Panc1 (cell line): ENCODE data around the gene TEX22. TPM values are rescaled to one million over a fixed set of nuclear protein-coding genes. Genes with fewer than 3 reads are reported as not detected.
A peak's percentile ranks its signal among the peaks of the same experiment; 100 is the strongest.

Experiments used
- ATAC-seq: fragments of 200-7000 bp; cut with Tn5 transposase; 2 replicates; pipeline ENCODE4 v1.9.1; 2020; ENCODE audit warnings: mild to moderate bottlenecking, moderate library complexity
- BruUV-seq: library from RNA; stranded (reverse); fragments of 400-500 nt; replicated peaks from 2 replicates; lab custom pipeline; 2021; lab: Mats Ljungman, UMichigan
- CTCF ChIA-PET: fragments of 300-600 bp; sonication (Branson Sonifier 250); formaldehyde crosslinking; loops from one replicate; lab custom pipeline; 2022; ENCODE audit warnings: antibody characterized with exemption; lab: Charles Lee
- POLR2A ChIA-PET: fragments of 300-600 bp; sonication (Branson Sonifier 250); formaldehyde crosslinking; loops from one replicate; lab custom pipeline; 2022; ENCODE audit warnings: antibody characterized with exemption; lab: Charles Lee
- DNase-seq: peaks from one replicate; pipeline ENCODE4 v3.0.0-alpha.2; 2010; ENCODE audit warnings: low read depth, low spot score
- H3K27ac ChIP-seq: 2 replicates; pipeline ENCODE4 v1.5.1; 2011; ENCODE audit warnings: mild to moderate bottlenecking, low read length, inconsistent platforms
- H3K27me3 ChIP-seq: fragments of 200-500 bp; sonication (Bioruptor generic); 2 replicates; pipeline ENCODE4 v1.6.0; 2014; ENCODE audit warnings: low read length, inconsistent platforms; ENCODE audit not compliant: control insufficient read depth, insufficient read depth
- H3K36me3 ChIP-seq: fragments of 200-500 bp; sonication (Bioruptor generic); 2 replicates; pipeline ENCODE4 v1.5.1; 2014; ENCODE audit warnings: inconsistent platforms, mild to moderate bottlenecking, low read length, moderate library complexity; ENCODE audit not compliant: control insufficient read depth, insufficient read depth
- H3K4me1 ChIP-seq: 2 replicates; pipeline ENCODE4 v1.5.1; 2011; ENCODE audit warnings: inconsistent platforms, mild to moderate bottlenecking, low read length, moderate library complexity; ENCODE audit not compliant: control insufficient read depth, insufficient read depth
- H3K4me3 ChIP-seq, 2 experiments: 2 replicates each; pipeline ENCODE4 v1.5.1; 2011 to 2012; ENCODE audit warnings: low read depth in 2 of 2, low read length in 2 of 2, mild to moderate bottlenecking in 2 of 2, inconsistent platforms in 1 of 2, moderate library complexity in 1 of 2
- H3K9me3 ChIP-seq: fragments of 200-500 bp; sonication (Bioruptor generic); 2 replicates; pipeline ENCODE4 v1.5.1; 2014; ENCODE audit warnings: low read depth, mild to moderate bottlenecking, inconsistent platforms, low read length, moderate library complexity; ENCODE audit not compliant: control insufficient read depth, insufficient read depth
- CTCF ChIP-seq: fragments of 450-650 bp; IDR thresholded peaks from 2 replicates; pipeline ENCODE4 v1.5.1; 2017; ENCODE audit warnings: mild to moderate bottlenecking
- POLR2AphosphoS5 ChIP-seq: IDR thresholded peaks from 2 replicates; pipeline ENCODE4 v1.6.1; 2012; ENCODE audit warnings: mild to moderate bottlenecking, low read depth, low read length, moderate library complexity
- SIN3A ChIP-seq: IDR thresholded peaks from 2 replicates; pipeline ENCODE4 v1.6.1; 2012; ENCODE audit warnings: low read depth, mild to moderate bottlenecking, low read length, moderate library complexity, borderline replicate concordance; ENCODE audit not compliant: insufficient read depth
- TCF7L2 ChIP-seq: IDR thresholded peaks from 2 replicates; pipeline ENCODE4 v1.6.1; 2011; ENCODE audit warnings: mild to moderate bottlenecking, low read depth, low read length, inconsistent platforms
- in situ Hi-C: cut with HindIII; loops from 2 replicates; pipeline ENCODE4 v1.10.0; 2016; ENCODE audit warnings: low sequenced_read_pairs, low pct_unique_long_range_greater_than_20kb
- intact Hi-C: fragments of 100-400 bp; cut with micrococcal nuclease; formaldehyde crosslinking; loops from one replicate; pipeline ENCODE4 v1.10.0; 2022; ENCODE audit not compliant: unreplicated experiment
- total RNA-seq: library from RNA; stranded (reverse); gene quantifications from one replicate; pipeline ENCODE4 v1.2.1, GENCODE V29; 2021; ENCODE audit not compliant: unreplicated experiment
- TF ChIP-seq, protein P1 (sequence below), 2 experiments: IDR thresholded peaks; 2 replicates each; pipeline ENCODE4 v1.6.1; 2011 to 2012; ENCODE audit warnings: low read depth in 2 of 2, control low read depth in 1 of 2, low read length in 1 of 2, mild to moderate bottlenecking in 1 of 2, moderate library complexity in 1 of 2; ENCODE audit not compliant: insufficient read depth in 1 of 2

The TEX22 gene
- total RNA-seq, 1 experiment from 2014 or later, result 2.9 TPM

GRCh38 chr14:105398726-105399465 lies 558 bp downstream of the TEX22 start:
- TF ChIP-seq CTCF (no peak), TCF7L2 (no peak)
- TF ChIP-seq, protein P1, sequence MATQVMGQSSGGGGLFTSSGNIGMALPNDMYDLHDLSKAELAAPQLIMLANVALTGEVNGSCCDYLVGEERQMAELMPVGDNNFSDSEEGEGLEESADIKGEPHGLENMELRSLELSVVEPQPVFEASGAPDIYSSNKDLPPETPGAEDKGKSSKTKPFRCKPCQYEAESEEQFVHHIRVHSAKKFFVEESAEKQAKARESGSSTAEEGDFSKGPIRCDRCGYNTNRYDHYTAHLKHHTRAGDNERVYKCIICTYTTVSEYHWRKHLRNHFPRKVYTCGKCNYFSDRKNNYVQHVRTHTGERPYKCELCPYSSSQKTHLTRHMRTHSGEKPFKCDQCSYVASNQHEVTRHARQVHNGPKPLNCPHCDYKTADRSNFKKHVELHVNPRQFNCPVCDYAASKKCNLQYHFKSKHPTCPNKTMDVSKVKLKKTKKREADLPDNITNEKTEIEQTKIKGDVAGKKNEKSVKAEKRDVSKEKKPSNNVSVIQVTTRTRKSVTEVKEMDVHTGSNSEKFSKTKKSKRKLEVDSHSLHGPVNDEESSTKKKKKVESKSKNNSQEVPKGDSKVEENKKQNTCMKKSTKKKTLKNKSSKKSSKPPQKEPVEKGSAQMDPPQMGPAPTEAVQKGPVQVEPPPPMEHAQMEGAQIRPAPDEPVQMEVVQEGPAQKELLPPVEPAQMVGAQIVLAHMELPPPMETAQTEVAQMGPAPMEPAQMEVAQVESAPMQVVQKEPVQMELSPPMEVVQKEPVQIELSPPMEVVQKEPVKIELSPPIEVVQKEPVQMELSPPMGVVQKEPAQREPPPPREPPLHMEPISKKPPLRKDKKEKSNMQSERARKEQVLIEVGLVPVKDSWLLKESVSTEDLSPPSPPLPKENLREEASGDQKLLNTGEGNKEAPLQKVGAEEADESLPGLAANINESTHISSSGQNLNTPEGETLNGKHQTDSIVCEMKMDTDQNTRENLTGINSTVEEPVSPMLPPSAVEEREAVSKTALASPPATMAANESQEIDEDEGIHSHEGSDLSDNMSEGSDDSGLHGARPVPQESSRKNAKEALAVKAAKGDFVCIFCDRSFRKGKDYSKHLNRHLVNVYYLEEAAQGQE (IDR thresholded peaks at IDR 0.05; ENCODE audit: insufficient read depth in 1 of 2, low read depth in 2 of 2, low read length in 1 of 2), result no peak
- Histone ChIP-seq H3K27me3 (no peaks in the 10 kb centered on the region), H3K4me3 (peak overlapping the region; percentile 65 to 66), H3K36me3 (no peaks in the 10 kb centered on the region; the same call in 1 of the 2 replicates), H3K9me3 (no peaks in the 10 kb centered on the region), H3K4me1 (peaks cover 3% of the 10 kb centered on the region; the same call in 1 of the 2 replicates), H3K27ac (peak overlapping the region; percentile 74)
- ATAC-seq (peak; percentile 54), DNase-seq (no peak)
- intact Hi-C loops (no loop called here), in situ Hi-C loops (no loop called here)
- BruUV-seq, result no TSS peak
- POLR2A ChIA-PET, result no interaction called here
- CTCF ChIA-PET, result interaction anchor here (0.7 kb wide), 1 partner anchor 74 kb away, joined by 12 read pairs; no protein-coding TSS in a partner anchor

- in situ Hi-C loops, result no loop called here
- no peak for ATAC-seq
- no peak for TF ChIP-seq CTCF
- TF ChIP-seq, protein P1 (IDR thresholded peaks at IDR 0.05; ENCODE audit: insufficient read depth in 1 of 2, low read depth in 2 of 2, low read length in 1 of 2), result no peak
- no peak for TF ChIP-seq SIN3A
- no peak for TF ChIP-seq TCF7L2
- TF ChIP-seq POLR2AphosphoS5, result no peak
- peak overlapping the region; percentile 74; the same call in 1 of the 2 replicates for H3K27ac ChIP-seq
- no peak for DNase-seq
- H3K36me3 ChIP-seq, result no peaks in the 10 kb centered on the region; the same call in 1 of the 2 replicates
- H3K27me3 ChIP-seq, result no peaks in the 10 kb centered on the region
- peak overlapping the region; percentile 65 to 66 for H3K4me3 ChIP-seq
- intact Hi-C loops, result no loop called here
- H3K9me3 ChIP-seq, result no peaks in the 10 kb centered on the region
- ChIA-PET POLR2A (no interaction called here), CTCF (interaction anchor here (0.7 kb wide), 1 partner anchor 74 kb away, joined by 12 read pairs; no protein-coding TSS in a partner anchor)
- TSS peak; percentile 82 for BruUV-seq
- H3K4me1 ChIP-seq, result peaks cover 3% of the 10 kb centered on the region; the same call in 1 of the 2 replicates
Measured at GRCh38 chr14:105399466-105399775, 1.1 kb downstream of the TEX22 start.
